PFSK-1 (cell line): ENCODE results near the gene LAMA3.

ENCODE experiments used
- FOXP2 ChIP-seq: optimal IDR thresholded peaks from 2 replicates; pipeline ENCODE3; 2011; ENCODE audit warnings: borderline replicate concordance, control low read depth, inconsistent platforms; ENCODE audit not compliant: insufficient read depth; ENCODE audit errors: extremely low read length, extremely low read depth
- POLR2AphosphoS5 ChIP-seq: IDR thresholded peaks from 2 replicates; pipeline ENCODE4 v1.6.1; 2012; ENCODE audit warnings: low read depth, mild to moderate bottlenecking, control low read depth, low read length, moderate library complexity
- REST ChIP-seq, 2 experiments: IDR thresholded peaks; 2 replicates each; pipeline versions ENCODE4 v1.6.1 to v1.8.0; 2011 to 2012; ENCODE audit warnings: low read depth in 2 of 2, low read length in 2 of 2, control low read depth in 1 of 2, inconsistent platforms in 1 of 2, mild to moderate bottlenecking in 1 of 2, moderate library complexity in 1 of 2; ENCODE audit not compliant: insufficient read depth in 1 of 2
- SIN3A ChIP-seq: IDR thresholded peaks from 2 replicates; pipeline ENCODE4 v1.6.1; 2012; ENCODE audit warnings: mild to moderate bottlenecking, low read length, moderate library complexity, borderline replicate concordance; ENCODE audit not compliant: insufficient read depth
- TAF1 ChIP-seq: IDR thresholded peaks from 2 replicates; pipeline ENCODE4 v1.6.1; 2012; ENCODE audit warnings: low read length, control low read depth, borderline replicate concordance; ENCODE audit not compliant: insufficient read depth

The LAMA3 gene

GRCh38 chr18:23716966-23717365, 27.7 kb downstream of the LAMA3 start:
- TF ChIP-seq SIN3A, result no peak
- TF ChIP-seq POLR2AphosphoS5, result no peak
- no peak for TF ChIP-seq REST (IDR thresholded peaks at IDR 0.05; ENCODE audit: insufficient read depth in 1 of 2, low read depth in 2 of 2, low read length in 2 of 2)
- no peak for TF ChIP-seq FOXP2

- TF ChIP-seq SIN3A (no peak), FOXP2 (no peak), POLR2AphosphoS5 (no peak), TAF1 (no peak), REST (IDR thresholded peaks at IDR 0.05; ENCODE audit: insufficient read depth in 1 of 2, low read depth in 2 of 2, low read length in 2 of 2) (no peak)
Observed at GRCh38 chr18:23718243-23718720, 29.0 kb downstream of the LAMA3 start.

GRCh38 chr18:23718731-23719130, 29.5 kb downstream of the LAMA3 start:
- TF ChIP-seq POLR2AphosphoS5 (no peak), SIN3A (no peak), REST (IDR thresholded peaks at IDR 0.05; ENCODE audit: insufficient read depth in 1 of 2, low read depth in 2 of 2, low read length in 2 of 2) (no peak), FOXP2 (no peak), TAF1 (no peak)

GRCh38 chr18:23719634-23720201, 30.5 kb downstream of the LAMA3 start:
- TF ChIP-seq FOXP2, result no peak
- no peak for TF ChIP-seq POLR2AphosphoS5
- TF ChIP-seq REST (IDR thresholded peaks at IDR 0.05; ENCODE audit: insufficient read depth in 1 of 2, low read depth in 2 of 2, low read length in 2 of 2), result no peak
- no peak for TF ChIP-seq SIN3A
- TF ChIP-seq TAF1, result no peak
